Hepatocyte (in vitro differentiated cells): Measurements from ENCODE around the gene RNF213. TPM values are rescaled to one million over a fixed set of nuclear protein-coding genes. Genes with fewer than 3 reads are reported as not detected.
A peak's percentile ranks its signal among the peaks of the same experiment; 100 is the strongest.

Source experiments
- DNase-seq: peaks from one replicate; pipeline ENCODE4 v3.0.0-alpha.2; 2016; ENCODE audit warnings: low spot score
- H2AFZ ChIP-seq: fragments of 200-600 bp; sonication (generic); 2 replicates; pipeline ENCODE4 v1.6.0; 2016; ENCODE audit warnings: antibody characterized with exemption, mild to moderate bottlenecking
- H3K27ac ChIP-seq: fragments of 200-600 bp; sonication (generic); 2 replicates; pipeline ENCODE4 v1.5.1; 2016; ENCODE audit warnings: mild to moderate bottlenecking
- H3K27me3 ChIP-seq: fragments of 200-600 bp; sonication (generic); 2 replicates; pipeline ENCODE4 v1.6.1; 2016
- H3K36me3 ChIP-seq: fragments of 200-600 bp; sonication (generic); replicated peaks from 2 replicates; pipeline ENCODE4 v1.5.1; 2016; ENCODE audit warnings: low read depth; ENCODE audit not compliant: insufficient read depth
- H3K4me1 ChIP-seq: fragments of 200-600 bp; sonication (generic); 2 replicates; pipeline ENCODE4 v1.5.1; 2016; ENCODE audit warnings: mild to moderate bottlenecking, moderate library complexity; ENCODE audit not compliant: insufficient read depth
- H3K4me2 ChIP-seq: fragments of 200-600 bp; sonication (generic); 2 replicates; pipeline ENCODE4 v1.6.0; 2016
- H3K4me3 ChIP-seq: fragments of 200-600 bp; sonication (generic); 2 replicates; pipeline ENCODE4 v1.5.1; 2016; ENCODE audit warnings: mild to moderate bottlenecking
- H3K79me2 ChIP-seq: fragments of 200-600 bp; sonication (generic); 2 replicates; pipeline ENCODE4 v1.6.0; 2017; ENCODE audit warnings: mild to moderate bottlenecking
- H3K9me2 ChIP-seq: fragments of 200-600 bp; sonication (generic); replicated peaks from 2 replicates; pipeline ENCODE4 v1.6.0; 2017; ENCODE audit warnings: mild to moderate bottlenecking; ENCODE audit not compliant: insufficient read depth
- H3K9me3 ChIP-seq: fragments of 200-600 bp; sonication (generic); 2 replicates; pipeline ENCODE4 v1.5.1; 2016; ENCODE audit warnings: low read depth, mild to moderate bottlenecking
- H4K20me1 ChIP-seq: fragments of 200-600 bp; sonication (generic); 2 replicates; pipeline ENCODE4 v1.6.0; 2016; ENCODE audit warnings: mild to moderate bottlenecking; ENCODE audit not compliant: insufficient read depth, poor library complexity, severe bottlenecking
- EZH2 ChIP-seq: fragments of 200-600 bp; sonication (generic); IDR thresholded peaks from 2 replicates; pipeline ENCODE4 v1.6.1; 2016; ENCODE audit warnings: antibody characterized with exemption, mild to moderate bottlenecking, borderline replicate concordance
- EZH2phosphoT487 ChIP-seq: fragments of 200-600 bp; sonication (generic); IDR thresholded peaks from one replicate; pipeline ENCODE4 v1.6.1; 2018; ENCODE audit warnings: antibody characterized with exemption, mild to moderate bottlenecking, low read depth, moderate library complexity; ENCODE audit not compliant: unreplicated experiment, severe bottlenecking
- WGBS: methylation state at CpG from one replicate; pipeline ENCODE4 v1.1.6; 2016; ENCODE audit warnings: low lambda C conversion rate; ENCODE audit errors: missing lambda C conversion rate; 5-methylcytosine and 5-hydroxymethylcytosine counted together
- polyA plus RNA-seq: library from polyadenylated mRNA; unstranded; fragments of >200 nt; fragmentation: Nextera tagmentation; extraction: Ambion mirVana; gene quantifications from 2 replicates; pipeline ENCODE4 v1.2.1, GENCODE V29; 2016
- total RNA-seq: library from RNA; depleted of rRNA; stranded (reverse); fragments of >200 nt; gene quantifications from 2 replicates; pipeline ENCODE4 v1.2.3, GENCODE V29; 2014
- TF ChIP-seq, protein P1 (sequence below): fragments of 200-600 bp; sonication (generic); IDR thresholded peaks from 2 replicates; pipeline ENCODE4 v1.5.1; 2016; ENCODE audit warnings: antibody characterized with exemption, mild to moderate bottlenecking; ENCODE audit not compliant: poor library complexity

Gene RNF213
- total and polyA plus RNA-seq, 2 experiments from 2014 or later = 21.1 to 57.4 TPM

DNA sequence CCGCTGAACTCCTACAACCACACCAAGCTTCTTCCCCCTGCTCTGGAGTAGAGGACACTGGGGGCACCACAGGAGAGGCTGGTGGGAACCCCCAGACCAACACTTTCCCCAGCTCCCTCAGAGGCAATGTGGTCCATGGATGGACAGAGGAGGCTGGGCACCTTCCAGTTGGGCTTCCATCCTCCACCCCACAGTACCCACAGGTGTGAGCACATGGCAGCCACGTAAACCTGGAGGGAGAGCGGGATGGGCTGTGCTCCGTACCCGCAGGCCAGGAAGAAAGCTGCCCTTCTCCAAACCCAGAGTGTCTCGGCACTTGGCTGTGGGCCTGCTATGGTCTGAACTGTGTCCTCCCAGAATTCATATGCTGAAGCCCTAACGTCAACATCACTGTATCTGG, 42.3 kb upstream of the RNF213 start:
- Histone ChIP-seq H3K4me1 (peaks cover 16% of the 10 kb centered on the region), H3K9me2 (no peaks in the 10 kb centered on the region), H4K20me1 (no peaks in the 10 kb centered on the region), H3K4me2 (no peak overlapping the region), H3K27ac (no peak overlapping the region), H3K27me3 (no peaks in the 10 kb centered on the region), H3K36me3 (no peaks in the 10 kb centered on the region), H2AFZ (no peak overlapping the region), H3K4me3 (no peak overlapping the region), H3K79me2 (peaks cover 32% of the 10 kb centered on the region), H3K9me3 (no peaks in the 10 kb centered on the region)
- no peak for DNase-seq
- no peak for TF ChIP-seq EZH2
- TF ChIP-seq EZH2phosphoT487 = no peak
- TF ChIP-seq, protein P1, sequence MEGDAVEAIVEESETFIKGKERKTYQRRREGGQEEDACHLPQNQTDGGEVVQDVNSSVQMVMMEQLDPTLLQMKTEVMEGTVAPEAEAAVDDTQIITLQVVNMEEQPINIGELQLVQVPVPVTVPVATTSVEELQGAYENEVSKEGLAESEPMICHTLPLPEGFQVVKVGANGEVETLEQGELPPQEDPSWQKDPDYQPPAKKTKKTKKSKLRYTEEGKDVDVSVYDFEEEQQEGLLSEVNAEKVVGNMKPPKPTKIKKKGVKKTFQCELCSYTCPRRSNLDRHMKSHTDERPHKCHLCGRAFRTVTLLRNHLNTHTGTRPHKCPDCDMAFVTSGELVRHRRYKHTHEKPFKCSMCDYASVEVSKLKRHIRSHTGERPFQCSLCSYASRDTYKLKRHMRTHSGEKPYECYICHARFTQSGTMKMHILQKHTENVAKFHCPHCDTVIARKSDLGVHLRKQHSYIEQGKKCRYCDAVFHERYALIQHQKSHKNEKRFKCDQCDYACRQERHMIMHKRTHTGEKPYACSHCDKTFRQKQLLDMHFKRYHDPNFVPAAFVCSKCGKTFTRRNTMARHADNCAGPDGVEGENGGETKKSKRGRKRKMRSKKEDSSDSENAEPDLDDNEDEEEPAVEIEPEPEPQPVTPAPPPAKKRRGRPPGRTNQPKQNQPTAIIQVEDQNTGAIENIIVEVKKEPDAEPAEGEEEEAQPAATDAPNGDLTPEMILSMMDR = no peak
- WGBS = 87% methylated on average over 7 of the region's 7 CpGs

DNA sequence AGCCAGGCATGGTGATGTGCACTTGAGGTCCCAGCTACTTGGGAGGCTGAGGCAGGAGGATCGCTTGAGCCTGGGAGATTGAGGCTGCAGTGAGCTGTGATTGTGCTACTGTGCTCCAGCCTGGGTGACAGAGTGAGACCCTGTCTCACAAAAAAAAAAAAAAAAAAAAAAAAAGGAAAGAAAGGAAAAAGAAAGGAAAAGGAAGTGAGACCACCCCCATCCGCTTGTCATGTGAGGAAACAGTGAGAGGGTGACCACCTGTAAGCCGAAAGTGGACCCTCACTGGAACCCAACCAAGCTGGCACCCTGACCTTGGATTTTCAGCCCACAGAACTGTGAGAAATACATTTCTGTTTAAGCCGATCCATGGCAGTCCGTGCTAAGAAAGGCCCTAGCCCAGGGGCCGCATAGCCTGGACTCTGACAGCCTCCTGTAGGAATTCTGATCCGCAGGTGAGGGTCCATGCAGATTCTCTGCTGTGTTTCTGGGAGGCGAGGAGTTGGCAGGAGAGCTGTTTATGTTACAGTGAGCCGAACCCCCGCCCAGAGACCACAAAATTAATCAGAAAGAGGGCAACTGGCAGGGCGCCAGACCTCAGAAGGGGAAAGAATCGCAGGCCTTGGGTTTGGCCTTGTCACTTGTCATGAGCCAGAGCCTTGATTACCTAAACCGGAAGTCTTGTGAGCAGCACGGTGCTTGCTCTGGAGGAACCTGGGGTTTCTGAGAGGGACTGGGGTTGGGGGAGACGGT, 41.5 kb upstream of the RNF213 start:
- peaks cover 16% of the 10 kb centered on the region for H3K4me1 ChIP-seq
- no peaks in the 10 kb centered on the region for H3K9me3 ChIP-seq
- no peaks in the 10 kb centered on the region for H4K20me1 ChIP-seq
- no peaks in the 10 kb centered on the region for H3K36me3 ChIP-seq
- DNase-seq = peak; percentile 75
- WGBS = 41% methylated on average over 14 of the region's 15 CpGs
- TF ChIP-seq, protein P1 = no peak
- TF ChIP-seq EZH2phosphoT487 = no peak
- no peak for TF ChIP-seq EZH2
- peak overlapping the region; percentile 74 for H2AFZ ChIP-seq
- H3K4me2 ChIP-seq = peak overlapping the region; percentile 96
- no peaks in the 10 kb centered on the region for H3K9me2 ChIP-seq
- H3K27ac ChIP-seq = peak overlapping the region; percentile 88
- no peaks in the 10 kb centered on the region for H3K27me3 ChIP-seq
- H3K4me3 ChIP-seq = peak overlapping the region; percentile 75
- peaks cover 32% of the 10 kb centered on the region for H3K79me2 ChIP-seq

DNA sequence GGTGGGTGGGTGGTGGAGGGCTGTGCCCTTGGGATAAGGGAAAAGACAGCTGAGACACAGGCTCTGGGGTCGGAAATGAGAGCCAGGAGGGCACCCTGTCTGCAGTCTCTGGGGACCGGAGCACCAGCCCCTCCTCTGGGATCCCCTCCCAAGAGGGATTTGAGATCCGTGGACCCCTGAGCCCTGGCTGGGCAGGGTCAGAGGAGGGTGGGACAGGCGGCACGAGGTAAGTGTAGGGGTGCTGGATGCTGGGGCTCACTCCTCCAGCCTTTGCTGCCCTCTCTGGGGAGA, 40.9 kb upstream of the RNF213 start:
- Histone ChIP-seq H3K9me2 (no peaks in the 10 kb centered on the region), H4K20me1 (no peaks in the 10 kb centered on the region), H3K4me3 (peak overlapping the region; percentile 75), H2AFZ (peak overlapping the region; percentile 74), H3K27me3 (no peaks in the 10 kb centered on the region), H3K4me1 (peaks cover 16% of the 10 kb centered on the region), H3K79me2 (peaks cover 32% of the 10 kb centered on the region), H3K36me3 (no peaks in the 10 kb centered on the region), H3K27ac (peak overlapping the region; percentile 88), H3K4me2 (peak overlapping the region; percentile 96), H3K9me3 (no peaks in the 10 kb centered on the region)
- no peak for TF ChIP-seq EZH2
- TF ChIP-seq EZH2phosphoT487 = no peak
- TF ChIP-seq, protein P1 = no peak
- DNase-seq = no peak
- WGBS = 0% methylated on average over 4 of the region's 5 CpGs
